Left hindlimb (tissue), 1 donor: ENCODE results near the gene CGNL1.

Experiments used
- DNase-seq: peaks from one replicate; pipeline ENCODE4 v3.0.0-alpha.2; 2018

CGNL1 gene

GRCh38 chr15:57460208-57460816 is 84.0 kb downstream of the CGNL1 start:
- DNase-seq: no peak

- DNase-seq: no peak
Measured at GRCh38 chr15:57461541-57461940, 85.2 kb downstream of the CGNL1 start.

- DNase-seq: no peak
Measured at GRCh38 chr15:57462381-57462780, 86.1 kb downstream of the CGNL1 start.

DNA sequence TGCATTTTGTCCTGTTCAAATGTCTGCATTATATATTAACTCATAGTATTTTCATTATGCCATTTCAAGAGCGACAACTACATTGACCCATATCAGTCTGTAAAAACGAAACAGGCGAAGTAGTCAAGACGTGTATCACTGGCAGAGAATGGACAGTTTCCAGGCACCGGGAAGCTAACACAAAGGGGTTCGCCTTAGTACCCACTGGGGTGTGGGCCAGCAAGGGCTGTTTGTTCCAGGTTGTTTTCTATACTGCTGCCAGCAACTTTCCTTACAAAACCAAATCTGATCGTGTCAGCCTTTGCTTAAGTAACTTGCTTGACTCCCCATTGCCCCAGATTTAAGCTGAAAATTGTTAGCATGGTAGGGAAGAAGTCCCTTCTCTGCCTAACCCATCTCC is 87.1 kb downstream of the CGNL1 start:
- DNase-seq: no peak

GRCh38 chr15:57464480-57464879 is 88.2 kb downstream of the CGNL1 start:
- DNase-seq: no peak

DNA sequence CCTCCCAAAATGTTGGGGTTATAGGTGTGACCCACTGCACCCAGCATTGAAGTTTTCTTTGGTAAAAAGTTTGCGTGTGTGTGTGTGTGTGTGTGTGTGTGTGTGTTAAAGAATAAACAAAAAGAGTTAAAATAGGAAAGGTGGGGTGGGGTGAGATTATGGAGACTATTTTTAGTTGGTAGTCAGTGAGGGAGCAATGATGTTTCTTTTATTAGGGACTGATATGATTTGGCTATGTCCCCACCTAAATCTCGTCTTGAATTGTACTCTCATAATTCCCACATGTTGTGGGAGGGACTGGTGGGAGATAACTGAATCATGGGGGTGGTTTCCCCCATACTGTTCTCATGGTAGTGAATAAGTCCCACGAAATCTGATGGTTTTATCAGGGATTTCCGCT is 92.2 kb downstream of the CGNL1 start:
- no peak for DNase-seq

GRCh38 chr15:57470543-57470942 is 94.2 kb downstream of the CGNL1 start:
- DNase-seq: no peak

DNA sequence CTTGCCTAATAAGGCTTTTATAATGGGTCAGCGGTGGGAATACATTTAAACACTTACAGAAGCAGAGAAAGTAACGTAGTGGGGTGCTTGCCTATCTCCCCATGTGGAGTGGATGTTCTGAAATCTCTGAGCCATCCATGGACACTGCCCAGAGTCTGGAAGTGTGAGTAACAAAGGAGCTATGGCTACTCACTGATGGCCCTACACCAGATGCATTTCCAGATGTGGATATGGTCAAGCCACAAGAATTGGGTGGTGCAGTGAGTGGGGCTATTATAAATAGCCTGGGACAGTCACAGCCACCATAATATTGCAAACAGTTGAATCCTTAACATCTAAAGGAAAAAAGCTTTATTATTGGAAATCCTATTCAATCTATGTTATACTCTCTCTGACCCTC is 96.6 kb downstream of the CGNL1 start:
- no peak for DNase-seq

DNA sequence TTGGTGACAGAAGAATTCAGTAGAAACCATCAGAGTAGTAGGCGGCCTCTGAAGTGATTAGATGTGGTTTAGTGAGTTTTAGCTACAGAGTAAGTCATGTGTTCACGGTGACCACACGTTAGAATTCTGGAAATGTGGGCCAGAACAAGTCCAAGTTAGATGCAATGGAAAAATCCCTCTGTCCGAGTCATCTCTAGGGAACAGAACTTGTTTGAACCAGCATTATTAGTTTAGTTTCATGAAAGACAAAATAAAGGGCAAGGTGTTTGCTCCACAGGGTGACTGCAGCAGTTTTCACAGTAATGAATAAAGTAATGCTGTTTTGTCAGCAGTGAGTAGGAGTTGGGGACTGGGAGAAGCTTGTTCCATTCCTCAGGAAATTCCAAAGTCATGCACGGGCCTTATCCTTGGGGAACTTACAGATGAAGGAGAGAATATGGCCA is 100.2 kb downstream of the CGNL1 start:
- no peak for DNase-seq

GRCh38 chr15:57477736-57478522 is 101.6 kb downstream of the CGNL1 start:
- no peak for DNase-seq

DNA sequence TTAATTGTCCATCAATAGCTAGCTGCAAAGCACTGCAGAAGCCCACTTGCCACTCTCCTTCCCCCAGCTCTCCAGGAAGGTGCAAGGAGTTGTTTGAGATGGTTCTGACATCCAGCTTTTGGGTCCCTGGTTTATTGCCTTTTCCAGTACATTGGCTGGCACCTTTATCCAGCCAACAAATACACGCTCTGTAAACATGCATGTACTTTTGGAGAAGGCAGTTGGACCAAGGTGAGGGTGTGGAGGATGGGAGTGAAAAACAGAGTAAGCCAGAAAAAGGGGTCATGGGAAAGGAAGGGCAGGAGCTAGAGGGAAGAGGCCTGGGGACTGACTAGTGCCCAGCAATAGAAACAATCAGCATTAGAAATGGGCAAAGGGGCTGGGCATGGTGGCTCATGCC is 102.7 kb downstream of the CGNL1 start:
- no peak for DNase-seq

DNA sequence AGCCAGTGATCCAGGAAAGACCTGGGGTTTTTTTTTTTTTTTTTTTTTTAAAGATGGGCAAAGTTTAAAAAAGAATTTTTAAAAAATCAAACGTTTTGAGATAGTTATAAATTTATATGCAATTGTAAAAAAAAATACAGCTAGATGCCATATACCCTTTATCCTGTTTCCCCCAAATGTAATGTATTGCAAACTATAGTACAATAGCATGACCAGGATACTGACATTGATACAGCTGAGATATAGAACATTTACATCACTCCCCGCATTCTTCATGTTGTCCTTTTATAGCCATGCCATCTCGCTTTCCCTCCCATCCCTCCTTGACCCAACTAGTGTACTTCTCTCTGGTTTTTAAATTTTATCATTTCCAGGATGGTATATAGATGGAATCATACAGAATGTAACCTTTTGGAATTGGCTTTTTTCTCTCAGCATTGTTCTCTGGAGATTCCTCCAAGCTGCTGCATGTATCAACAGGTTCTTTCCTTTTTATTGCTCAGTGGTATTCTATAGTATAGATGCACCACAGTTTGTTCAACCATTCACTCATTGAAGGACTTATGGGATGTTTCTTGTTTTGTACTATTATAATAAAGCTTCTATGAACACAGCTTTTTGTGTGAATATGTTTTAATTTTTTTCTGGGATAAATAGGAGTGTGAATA is 104.9 kb downstream of the CGNL1 start:
- no peak for DNase-seq

DNA sequence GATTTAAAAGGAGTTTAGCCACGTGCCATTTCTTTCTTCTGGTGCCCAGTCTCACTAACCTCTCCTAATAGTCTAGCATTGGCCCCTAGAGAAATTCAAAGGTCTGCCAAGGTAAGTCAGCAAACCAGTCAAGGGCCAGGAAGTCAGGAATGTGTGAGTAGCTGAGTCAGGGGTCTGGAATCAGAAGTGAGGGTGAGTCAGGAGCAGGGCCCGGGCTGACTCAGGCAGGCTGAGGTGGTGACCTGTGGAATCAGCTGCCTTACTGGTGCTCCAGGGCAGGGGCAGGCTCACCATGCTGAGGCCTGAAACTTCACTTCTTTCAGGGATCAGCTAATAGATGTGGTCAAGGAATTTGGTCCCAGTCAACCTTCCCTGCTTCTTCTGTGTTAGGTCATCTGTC is 109.6 kb downstream of the CGNL1 start:
- no peak for DNase-seq

GRCh38 chr15:57486833-57487232 is 110.5 kb downstream of the CGNL1 start:
- DNase-seq: no peak

DNA sequence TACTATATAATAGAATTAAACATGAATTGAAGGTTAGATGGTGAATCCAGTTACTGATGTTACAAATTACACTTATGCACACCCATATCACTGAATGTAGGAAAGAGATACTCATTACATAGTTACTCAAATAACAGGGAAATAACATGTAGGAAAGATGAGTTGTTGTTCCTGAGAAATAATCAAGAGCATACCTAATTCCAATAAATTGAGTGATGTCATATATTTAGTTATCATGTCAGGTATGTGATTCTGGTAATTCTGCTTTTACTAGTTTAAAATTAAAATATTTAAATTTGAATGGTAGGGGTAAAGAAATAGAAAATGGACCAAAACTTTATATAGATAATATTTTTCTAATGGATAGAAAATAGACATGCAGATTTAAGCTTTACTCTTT is 112.8 kb downstream of the CGNL1 start:
- no peak for DNase-seq

DNA sequence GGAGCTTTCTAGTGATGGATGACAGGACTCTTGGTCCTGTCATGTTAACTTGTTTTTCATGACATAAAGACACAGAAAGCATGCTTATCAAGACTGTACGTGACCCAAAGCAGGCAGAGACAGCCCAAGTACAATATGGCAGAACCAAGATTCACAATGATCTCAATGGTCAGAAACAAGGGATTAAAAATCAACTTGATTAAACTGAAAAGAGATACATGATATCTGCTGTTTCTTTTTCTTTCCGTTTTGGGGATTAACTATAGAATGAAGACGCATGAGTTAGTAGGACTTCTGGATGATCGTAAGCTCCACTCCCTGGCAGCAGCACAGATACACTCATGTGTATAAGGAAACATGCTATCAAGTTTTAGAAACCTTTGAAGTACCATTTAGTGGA is 117.0 kb downstream of the CGNL1 start:
- no peak for DNase-seq

GRCh38 chr15:57494581-57494980 is 118.3 kb downstream of the CGNL1 start:
- peak; percentile 86 for DNase-seq

GRCh38 chr15:57495041-57495440 is 118.7 kb downstream of the CGNL1 start:
- DNase-seq: no peak

GRCh38 chr15:57495554-57496165 is 119.4 kb downstream of the CGNL1 start:
- DNase-seq: no peak

DNA sequence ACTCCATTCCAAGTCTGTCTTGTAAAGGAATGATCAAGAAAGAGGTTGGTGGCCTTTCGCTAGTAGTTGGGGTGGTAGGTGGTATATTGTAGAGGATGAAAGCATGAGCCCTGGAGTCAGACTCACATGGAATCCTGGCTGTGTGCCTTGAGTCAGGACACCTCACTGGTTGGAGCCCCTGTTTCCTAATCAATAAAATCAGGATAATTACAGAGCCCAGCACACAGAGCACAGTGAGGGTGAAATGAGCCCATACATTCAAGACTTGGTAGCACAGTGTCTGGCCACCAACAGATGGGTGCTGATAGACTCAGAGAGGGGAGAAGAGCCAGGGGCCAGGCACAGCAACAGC is 120.3 kb downstream of the CGNL1 start:
- DNase-seq: no peak

- DNase-seq: peak; percentile 65
Measured at GRCh38 chr15:57496946-57497869, 120.9 kb downstream of the CGNL1 start.

- no peak for DNase-seq
Measured at GRCh38 chr15:57500256-57500655, 124.0 kb downstream of the CGNL1 start.
